ENCODE data around the gene MYADML2.

MYADML2 gene

GRCh38 chr17:81980122-81980521, 33.1 kb upstream of the MYADML2 start:
- Histone ChIP-seq H3K27ac (no peak overlapping the region), H3K9me3 (no peaks in the 10 kb centered on the region), H3K4me3 (no peak overlapping the region), H3K27me3 (no peaks in the 10 kb centered on the region), H3K36me3 (peaks cover 17 to 36% (median 19%) of the 10 kb centered on the region in 3 donors), H3K4me1 (peaks cover 0 to 23% (median 17%) of the 10 kb centered on the region in 4 donors)
- DNase-seq = no peak
- TF ChIP-seq CTCF (IDR thresholded peaks at IDR 0.05) = no peak
- intact Hi-C loops (cut with DNase I; ENCODE audit: low total_unique reads) = no loop called here

GRCh38 chr17:81978524-81979298, 31.7 kb upstream of the MYADML2 start:
- no peaks in the 10 kb centered on the region for H3K27me3 ChIP-seq
- H3K4me1 ChIP-seq = peaks cover 0 to 23% (median 17%) of the 10 kb centered on the region in 4 donors
- no peaks in the 10 kb centered on the region for H3K9me3 ChIP-seq
- H3K4me3 ChIP-seq = peak overlapping the region; percentile 58 to 90
- H3K36me3 ChIP-seq = peaks cover 5 to 22% (median 5%) of the 10 kb centered on the region in 3 donors
- intact Hi-C loops (cut with DNase I; ENCODE audit: low total_unique reads) = no loop called here
- no peak for DNase-seq
- no peak for TF ChIP-seq CTCF (IDR thresholded peaks at IDR 0.05)
- H3K27ac ChIP-seq = peak overlapping the region in 1 of 2 donors; percentile 89

GRCh38 chr17:81977211-81977808, 30.3 kb upstream of the MYADML2 start, which contains the start of gene ASPSCR1:
TSS of gene ASPSCR1 (plus strand) at chr17:81977629. CDS start at chr17:81977647, 18 bp downstream.
- peak within 1 kb of the TSS; percentile 58 to 90 for H3K4me3 ChIP-seq
- peaks cover 0 to 23% (median 17%) of the 10 kb centered on the region in 4 donors for H3K4me1 ChIP-seq
- TF ChIP-seq CTCF (IDR thresholded peaks at IDR 0.05) = no peak
- peak within 1 kb of the TSS; percentile 80 to 89 for H3K27ac ChIP-seq
- H3K9me3 ChIP-seq = no peaks in the 10 kb centered on the region
- intact Hi-C loops (cut with DNase I; ENCODE audit: low total_unique reads) = no loop called here
- H3K27me3 ChIP-seq = peaks cover 0 to 5% of the 10 kb centered on the region in 2 donors
- H3K36me3 ChIP-seq = peaks cover 0 to 16% (median 0%) of the 10 kb centered on the region in 3 donors
- DNase-seq = peak; percentile 81 to 93

GRCh38 chr17:81976332-81977210, 29.5 kb upstream of the MYADML2 start:
- Histone ChIP-seq H3K4me1 (peaks cover 0 to 23% (median 17%) of the 10 kb centered on the region in 4 donors), H3K27me3 (peaks cover 0 to 13% of the 10 kb centered on the region in 2 donors), H3K4me3 (peak overlapping the region; percentile 58 to 90), H3K36me3 (peaks cover 0 to 16% (median 0%) of the 10 kb centered on the region in 3 donors), H3K27ac (peak overlapping the region; percentile 80 to 89), H3K9me3 (no peaks in the 10 kb centered on the region)
- no peak for DNase-seq
- no peak for TF ChIP-seq CTCF (IDR thresholded peaks at IDR 0.05)
- intact Hi-C loops (cut with DNase I; ENCODE audit: low total_unique reads) = no loop called here

- peaks cover 0 to 41% of the 10 kb centered on the region in 2 donors for H3K27me3 ChIP-seq
- no peak for DNase-seq
- no peak overlapping the region for H3K27ac ChIP-seq
- TF ChIP-seq CTCF (IDR thresholded peaks at IDR 0.05) = no peak
- no peaks in the 10 kb centered on the region for H3K9me3 ChIP-seq
- H3K36me3 ChIP-seq = no peaks in the 10 kb centered on the region
- no peak overlapping the region for H3K4me3 ChIP-seq
- intact Hi-C loops (cut with DNase I; ENCODE audit: low total_unique reads) = no loop called here
- peaks cover 0 to 16% (median 10%) of the 10 kb centered on the region in 4 donors for H3K4me1 ChIP-seq
These were observed 26.4 kb upstream of the MYADML2 start for GRCh38 chr17:81973432-81973831.
